GM21447 (cell line): ENCODE measurements around the gene ARL8A.
"Not testable (repeated sequence)": the region's sequence is repeated elsewhere in the genome, so short reads cannot be mapped to it uniquely, and the experiment has no call there.

Experiments used
- ATAC-seq: cut with Tn5 transposase; IDR thresholded peaks from one replicate; pipeline ENCODE4 v1.9.1; 2021; ENCODE audit not compliant: unreplicated experiment

Gene ARL8A

GRCh38 chr1:202121006-202121405 lies 23.5 kb downstream of the ARL8A start:
- ATAC-seq = no peak

GRCh38 chr1:202117898-202118371 lies 26.6 kb downstream of the ARL8A start:
- ATAC-seq = no peak

- no peak for ATAC-seq
Observed at GRCh38 chr1:202116287-202116686, 28.2 kb downstream of the ARL8A start.

DNA sequence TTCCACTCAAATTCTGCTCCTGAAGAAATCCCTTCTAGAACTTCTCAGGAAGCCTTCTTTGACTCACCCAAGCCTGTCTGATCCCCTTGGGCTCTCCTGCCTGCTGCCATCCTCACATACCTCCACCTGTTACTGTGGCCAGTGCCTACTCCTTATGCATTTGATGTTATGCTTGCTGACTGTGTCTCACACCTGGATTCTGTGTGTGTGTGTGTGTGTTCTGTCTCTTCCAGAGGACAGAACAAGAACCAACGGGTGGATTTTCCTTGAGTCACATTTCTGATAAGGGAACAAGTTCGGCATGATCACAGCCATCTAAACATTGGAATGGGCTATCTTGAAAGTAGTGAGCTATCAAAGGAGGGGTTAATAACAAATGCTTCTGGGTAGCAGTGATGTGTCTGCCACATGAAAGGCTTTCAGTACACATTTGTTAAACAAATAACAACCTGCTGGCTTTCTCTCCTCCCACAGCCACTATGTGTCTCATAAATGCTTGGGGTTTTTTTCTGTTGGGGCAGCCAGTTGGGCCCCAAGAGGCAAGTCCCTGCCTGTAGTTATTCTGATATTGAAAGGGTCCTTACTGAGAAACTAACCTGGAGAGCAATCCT lies 30.7 kb downstream of the ARL8A start:
- no peak for ATAC-seq

DNA sequence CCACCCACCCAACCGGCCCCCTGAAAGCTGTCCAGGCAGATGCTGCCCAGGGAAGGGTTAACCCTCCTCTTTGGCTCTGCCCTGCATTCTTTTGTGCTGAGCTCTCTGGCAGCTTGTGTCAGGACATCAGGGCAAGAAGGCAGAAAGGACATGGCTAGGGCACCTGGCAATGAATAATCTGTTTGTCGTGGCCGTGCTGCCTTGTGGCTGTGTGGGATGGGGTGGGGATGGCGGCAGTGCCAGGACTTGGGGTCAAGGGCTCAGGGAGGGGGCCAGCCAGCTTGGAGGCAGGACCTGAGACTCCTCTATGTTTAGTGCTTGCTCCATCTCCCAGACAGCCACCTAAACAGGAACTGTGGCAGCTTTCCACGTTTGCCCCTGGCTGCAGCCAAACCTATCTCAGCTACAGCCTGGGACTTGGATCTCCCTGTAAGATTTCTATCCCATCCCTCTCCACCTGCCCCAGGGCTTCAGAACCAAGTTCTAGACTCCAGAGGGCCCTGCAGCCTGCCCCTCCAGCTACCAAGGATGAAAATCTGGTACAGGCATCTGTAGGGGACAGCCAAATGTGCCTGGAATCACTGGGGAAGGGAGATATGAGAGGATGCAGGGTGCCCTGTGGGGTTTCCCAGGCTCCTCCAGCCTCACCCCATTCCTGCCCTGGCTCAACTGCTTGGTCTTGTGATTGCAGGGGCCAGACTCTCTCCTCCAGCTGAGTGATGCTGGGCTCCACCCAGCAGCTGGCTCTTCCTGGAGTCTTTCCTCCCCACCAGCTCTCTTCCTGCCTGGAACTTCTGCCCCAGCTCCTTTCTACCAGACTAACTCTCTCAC lies 31.5 kb downstream of the ARL8A start:
- no peak for ATAC-seq

GRCh38 chr1:202111589-202111988 lies 32.9 kb downstream of the ARL8A start:
- not testable (repeated sequence) for ATAC-seq

DNA sequence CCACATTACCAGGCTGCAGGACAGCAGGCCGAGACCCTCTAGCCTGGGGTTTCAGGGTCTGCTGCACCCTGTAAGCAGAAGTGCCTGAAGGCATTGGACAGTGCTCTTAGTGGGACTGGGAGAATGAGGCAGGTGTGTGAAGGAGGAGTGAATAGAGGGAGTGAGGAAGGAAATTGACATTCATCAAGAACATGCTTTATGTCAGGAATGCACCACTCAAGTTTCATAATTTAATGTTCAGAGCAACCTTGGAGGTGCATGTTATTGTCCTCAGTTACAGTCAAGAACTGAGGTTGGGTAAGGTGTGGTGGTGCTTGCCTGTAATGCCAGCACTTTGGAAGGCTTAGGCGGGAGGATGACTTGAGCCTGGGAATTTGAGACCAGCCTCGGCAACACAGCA lies 33.6 kb downstream of the ARL8A start:
- ATAC-seq = no peak

DNA sequence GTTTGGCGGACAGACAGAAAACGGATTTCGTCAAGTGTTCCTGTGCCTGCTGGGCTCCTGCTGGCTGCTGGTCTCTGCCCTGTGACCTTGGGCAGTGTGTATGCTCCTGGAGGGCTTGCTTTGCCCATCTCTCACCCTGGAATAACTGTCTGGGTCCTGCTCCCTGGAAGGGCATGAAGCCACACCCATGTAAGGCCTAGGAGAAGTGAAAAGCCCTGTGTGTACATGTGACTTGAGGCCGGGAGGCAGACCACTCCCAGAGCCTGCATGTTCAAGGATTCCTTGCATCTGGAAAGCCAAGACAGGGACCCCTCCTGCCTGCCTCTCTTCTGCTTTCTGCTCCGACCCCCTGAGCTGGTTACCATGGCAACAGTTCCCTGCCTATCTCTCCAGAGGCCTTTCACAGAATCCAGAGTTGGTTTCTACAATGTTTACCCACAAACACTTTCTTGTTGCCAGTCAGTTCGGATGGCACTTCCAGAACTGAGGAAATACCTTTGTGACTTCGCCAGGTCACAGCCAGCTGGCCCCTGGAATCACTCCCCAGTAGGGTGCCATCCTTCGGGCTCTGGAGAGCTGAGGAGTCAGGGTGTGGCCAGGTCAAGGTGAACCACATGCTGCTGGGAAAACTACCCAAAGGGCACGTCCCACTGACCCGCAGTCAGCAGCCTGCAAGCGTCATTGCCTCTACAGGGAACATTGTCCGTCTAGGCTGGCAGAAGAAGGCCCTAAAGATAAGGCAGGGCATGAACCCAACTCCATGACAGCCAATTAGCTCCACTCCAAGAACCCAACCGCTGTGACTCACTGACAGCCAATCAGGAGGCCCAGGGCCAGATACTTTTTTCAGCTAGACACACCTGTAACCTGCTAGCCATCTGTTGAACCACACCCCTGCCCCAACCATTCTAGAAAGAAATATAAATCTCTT lies 36.5 kb downstream of the ARL8A start:
- ATAC-seq = no peak

DNA sequence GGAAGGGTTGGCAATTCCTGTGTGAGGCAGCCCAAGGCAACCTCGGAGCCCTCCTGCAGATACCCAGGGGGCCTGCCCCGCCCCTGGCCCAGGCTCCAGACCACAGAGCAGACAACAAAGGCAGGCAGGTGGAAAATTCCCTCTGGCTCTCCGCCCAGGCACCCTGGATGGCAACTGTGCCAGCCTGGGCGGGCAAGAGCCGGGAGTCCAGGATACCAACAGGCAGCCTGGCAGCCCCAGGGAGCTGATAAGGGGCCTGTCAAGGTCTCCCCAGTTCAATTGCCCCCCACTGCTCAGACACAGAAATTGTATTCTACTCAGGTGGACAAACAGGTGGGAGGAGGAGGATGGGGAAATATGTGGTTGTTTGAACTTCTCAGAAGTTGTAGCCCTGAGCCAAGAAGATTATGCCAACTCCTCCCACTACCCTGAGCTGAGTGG lies 37.2 kb downstream of the ARL8A start:
- ATAC-seq = no peak

DNA sequence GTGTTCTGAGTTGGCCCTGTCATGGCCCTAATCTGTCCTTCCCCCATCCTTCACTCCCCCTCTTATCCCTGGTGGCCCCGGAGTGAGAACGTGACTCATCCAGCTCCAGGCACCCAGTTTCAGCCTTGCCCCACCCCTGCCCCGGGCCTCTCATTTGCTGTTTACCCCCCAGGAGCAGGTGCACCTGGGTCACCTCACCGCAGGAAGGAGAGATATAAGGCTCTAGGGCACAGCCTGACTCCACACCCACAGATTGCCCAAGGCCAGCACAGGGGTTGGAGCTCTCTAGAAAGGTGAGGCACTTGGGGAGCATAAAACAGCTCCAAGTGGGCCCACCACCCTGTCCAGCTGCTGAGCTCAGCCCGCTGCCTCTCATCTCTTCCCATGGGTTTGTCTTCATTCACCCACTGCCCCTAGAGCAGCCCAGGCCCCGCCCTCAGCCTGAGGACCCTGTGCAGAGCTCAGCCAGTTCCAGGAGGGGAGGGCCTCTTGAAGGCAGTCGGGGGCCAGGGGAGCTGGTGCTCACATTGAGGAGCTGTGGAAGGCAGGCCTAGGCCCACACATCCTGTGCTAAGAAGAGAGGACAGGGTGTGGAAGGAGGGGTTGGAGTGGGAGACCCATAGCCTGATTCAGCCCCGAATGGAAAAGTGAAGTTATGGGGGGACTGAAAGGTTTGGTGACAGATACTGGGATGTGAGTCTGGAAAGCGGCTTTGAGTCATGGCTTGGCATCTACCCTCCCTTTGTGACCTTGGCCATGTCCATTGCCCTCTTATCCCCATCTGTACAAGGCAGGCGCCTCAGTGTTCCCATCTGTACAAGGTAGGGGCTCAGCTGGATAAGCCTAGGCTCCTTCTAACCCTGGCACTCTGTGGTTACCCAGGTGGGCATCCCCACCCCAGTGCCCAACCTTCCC lies 37.9 kb downstream of the ARL8A start:
- ATAC-seq = no peak

- ATAC-seq = no peak
Observed at GRCh38 chr1:202105571-202106339, 38.8 kb downstream of the ARL8A start.

DNA sequence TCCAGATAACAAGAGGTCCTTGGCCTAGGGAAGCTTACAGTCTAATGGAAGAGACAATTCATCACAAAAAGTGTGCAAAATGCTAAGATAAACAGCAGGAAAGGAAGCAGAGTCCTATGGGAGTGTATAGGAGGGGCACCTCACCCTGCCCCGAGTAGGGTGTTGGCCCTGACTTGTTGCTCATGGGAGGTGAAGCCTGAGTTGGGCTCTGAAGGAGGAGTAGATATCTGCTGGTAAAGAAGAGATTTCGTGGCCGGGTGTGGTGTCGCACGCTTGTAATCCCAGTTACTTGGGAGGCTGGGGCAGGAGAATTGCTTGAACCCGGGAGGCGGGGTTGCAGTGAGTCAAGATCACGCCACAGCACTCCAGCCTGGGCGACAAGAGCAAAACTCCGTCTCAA lies 40.5 kb downstream of the ARL8A start:
- no peak for ATAC-seq

DNA sequence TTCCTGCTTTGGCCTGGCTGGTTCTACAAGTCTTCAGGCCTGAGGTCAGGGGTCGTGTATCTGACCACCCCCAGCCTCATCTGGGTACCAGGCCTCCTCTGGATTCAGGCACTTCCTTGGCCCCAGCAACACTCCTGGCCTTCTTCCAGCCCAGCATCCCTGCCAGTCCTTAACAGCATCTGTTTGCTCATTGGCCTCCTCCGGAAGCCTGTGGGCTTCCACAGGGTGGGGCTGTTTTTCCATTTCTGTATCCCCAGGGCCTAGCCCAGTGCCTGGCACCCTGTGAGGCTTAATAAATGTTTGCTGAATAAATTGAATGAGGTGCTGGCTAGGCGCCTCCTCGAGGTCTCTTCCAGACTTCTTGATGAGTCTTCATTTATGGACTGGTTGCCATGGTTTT lies 43.4 kb downstream of the ARL8A start:
- no peak for ATAC-seq

DNA sequence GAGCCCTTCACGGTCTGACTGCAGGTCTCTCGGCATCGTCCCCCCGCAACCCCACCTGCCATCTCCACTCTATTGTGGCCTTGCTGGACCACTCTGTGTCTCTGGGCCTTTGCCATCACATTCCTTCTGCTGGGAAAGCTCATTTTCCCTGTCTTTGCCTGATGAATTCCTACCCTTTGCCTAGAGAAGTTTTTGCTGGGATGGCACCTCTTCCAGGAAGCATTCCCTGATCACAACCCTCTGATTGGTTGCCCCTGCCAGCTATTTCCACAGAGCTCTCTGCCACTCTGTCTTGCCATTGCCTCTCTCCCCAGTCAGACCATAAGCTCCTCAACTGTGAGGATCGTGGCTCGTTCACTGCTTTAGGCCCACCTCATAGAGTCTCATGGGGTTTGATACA lies 50.7 kb downstream of the ARL8A start:
- ATAC-seq = no peak

- ATAC-seq = no peak
Observed at GRCh38 chr1:202090994-202091393, 53.5 kb downstream of the ARL8A start.

- no peak for ATAC-seq
Observed at GRCh38 chr1:202088206-202088605, 56.3 kb downstream of the ARL8A start.

- ATAC-seq = no peak
Observed at GRCh38 chr1:202086579-202087350, 57.8 kb downstream of the ARL8A start.

- ATAC-seq = no peak
Observed at GRCh38 chr1:202085682-202086373, 58.7 kb downstream of the ARL8A start.
